Inflammatory macrophage treated with lipopolysaccharide for 1 hour (primary cell): Measurements from ENCODE around the gene DDOST.
"Not testable (repeated sequence)": the region's sequence is repeated elsewhere in the genome, so short reads cannot be mapped to it uniquely, and the experiment has no call there.

Source experiments
- DNase-seq, 2 donors: peaks; one replicate each; pipeline ENCODE4 v3.0.0-alpha.2; 2020 to 2022

DDOST gene

GRCh38 chr1:20619999-20620398 lies 41.2 kb downstream of the DDOST start:
- DNase-seq = no peak

GRCh38 chr1:20618550-20618949 lies 42.6 kb downstream of the DDOST start:
- DNase-seq = no peak

- no peak for DNase-seq
These were observed 44.2 kb downstream of the DDOST start for GRCh38 chr1:20616847-20617487.

- DNase-seq = no peak
These were observed 45.0 kb downstream of the DDOST start for GRCh38 chr1:20615946-20616846.

- DNase-seq = no peak
These were observed 47.0 kb downstream of the DDOST start for GRCh38 chr1:20614131-20614579.

- no peak for DNase-seq
These were observed 48.9 kb downstream of the DDOST start for GRCh38 chr1:20612221-20612746.

- DNase-seq = no peak
These were observed 49.5 kb downstream of the DDOST start for GRCh38 chr1:20611652-20612051.

GRCh38 chr1:20610970-20611369 lies 50.2 kb downstream of the DDOST start:
- DNase-seq = no peak

- DNase-seq = no peak
These were observed 51.6 kb downstream of the DDOST start for GRCh38 chr1:20609541-20609940.

GRCh38 chr1:20606801-20607570 lies 54.2 kb downstream of the DDOST start:
- DNase-seq = not testable (repeated sequence)

- peak; percentile 47 to 51 for DNase-seq
These were observed 56.5 kb downstream of the DDOST start for GRCh38 chr1:20604678-20605077.

- DNase-seq = peak; percentile 84 to 92
These were observed 57.4 kb downstream of the DDOST start for GRCh38 chr1:20603504-20604464.

- DNase-seq = no peak
These were observed 58.2 kb downstream of the DDOST start for GRCh38 chr1:20602851-20603450.
